AG10803 (cell line): ENCODE measurements around the gene NRAP.

Experiments used
- DNase-seq: peaks from one replicate; pipeline ENCODE4 v3.0.0; 2010; ENCODE audit warnings: low read depth
- H3K4me3 ChIP-seq: 2 replicates; pipeline ENCODE4 v1.5.1; 2011; ENCODE audit warnings: mild to moderate bottlenecking, low read length, control low read depth
- TF ChIP-seq, protein P1 (sequence below): conservative IDR thresholded peaks from 2 replicates; pipeline ENCODE4 v1.5.1; 2011; ENCODE audit warnings: mild to moderate bottlenecking, low read length, control low read depth, inconsistent platforms

NRAP gene

GRCh38 chr10:113544392-113544791 is 119.4 kb downstream of the NRAP start:
- TF ChIP-seq, protein P1, sequence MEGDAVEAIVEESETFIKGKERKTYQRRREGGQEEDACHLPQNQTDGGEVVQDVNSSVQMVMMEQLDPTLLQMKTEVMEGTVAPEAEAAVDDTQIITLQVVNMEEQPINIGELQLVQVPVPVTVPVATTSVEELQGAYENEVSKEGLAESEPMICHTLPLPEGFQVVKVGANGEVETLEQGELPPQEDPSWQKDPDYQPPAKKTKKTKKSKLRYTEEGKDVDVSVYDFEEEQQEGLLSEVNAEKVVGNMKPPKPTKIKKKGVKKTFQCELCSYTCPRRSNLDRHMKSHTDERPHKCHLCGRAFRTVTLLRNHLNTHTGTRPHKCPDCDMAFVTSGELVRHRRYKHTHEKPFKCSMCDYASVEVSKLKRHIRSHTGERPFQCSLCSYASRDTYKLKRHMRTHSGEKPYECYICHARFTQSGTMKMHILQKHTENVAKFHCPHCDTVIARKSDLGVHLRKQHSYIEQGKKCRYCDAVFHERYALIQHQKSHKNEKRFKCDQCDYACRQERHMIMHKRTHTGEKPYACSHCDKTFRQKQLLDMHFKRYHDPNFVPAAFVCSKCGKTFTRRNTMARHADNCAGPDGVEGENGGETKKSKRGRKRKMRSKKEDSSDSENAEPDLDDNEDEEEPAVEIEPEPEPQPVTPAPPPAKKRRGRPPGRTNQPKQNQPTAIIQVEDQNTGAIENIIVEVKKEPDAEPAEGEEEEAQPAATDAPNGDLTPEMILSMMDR: no peak
- no peak for DNase-seq
- no peak overlapping the region for H3K4me3 ChIP-seq

DNA sequence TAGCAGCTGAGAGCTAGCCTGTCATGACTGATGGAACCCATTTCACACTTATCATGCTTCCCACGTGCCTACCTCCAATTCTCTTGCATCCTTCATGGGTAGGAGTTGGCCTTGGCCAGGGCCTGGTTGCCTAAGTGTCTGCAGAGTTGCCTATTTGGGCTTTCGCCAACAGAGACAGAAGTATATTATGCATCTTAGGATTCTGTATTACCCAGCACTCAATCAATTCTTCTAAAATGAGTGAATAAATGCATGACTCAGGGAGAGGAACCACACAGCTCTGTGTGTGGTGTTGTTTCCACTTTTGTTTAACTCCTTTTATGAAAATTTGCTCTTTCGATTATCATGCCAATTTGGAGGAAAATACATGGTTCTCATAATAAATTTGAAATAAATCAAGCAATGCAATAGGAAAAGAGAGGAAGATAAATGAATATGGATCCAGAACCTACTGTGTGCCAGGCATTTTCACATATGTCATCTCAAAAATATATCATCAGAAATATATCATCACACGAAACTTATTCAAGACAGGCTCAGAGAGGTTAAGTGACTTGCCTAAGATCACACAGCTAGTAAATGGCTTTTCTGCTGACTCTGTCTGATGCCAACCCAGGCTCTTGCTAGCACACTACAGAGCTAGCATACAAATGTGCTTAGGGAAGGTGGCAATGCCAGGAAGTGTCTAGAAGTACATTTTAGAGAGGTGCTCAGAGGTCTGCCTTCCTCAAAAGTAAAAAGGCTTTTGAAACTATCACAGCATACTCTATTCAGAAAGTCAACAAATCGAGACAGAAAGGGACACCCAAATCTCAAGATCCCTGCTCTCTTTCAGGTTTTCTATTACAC is 120.5 kb downstream of the NRAP start:
- TF ChIP-seq, protein P1: no peak
- DNase-seq: no peak
- no peak overlapping the region for H3K4me3 ChIP-seq

GRCh38 chr10:113541549-113541927 is 122.3 kb downstream of the NRAP start:
- DNase-seq: no peak
- no peak overlapping the region for H3K4me3 ChIP-seq
- TF ChIP-seq, protein P1: no peak

GRCh38 chr10:113540845-113541548 is 122.8 kb downstream of the NRAP start:
- TF ChIP-seq, protein P1: no peak
- H3K4me3 ChIP-seq: no peak overlapping the region
- no peak for DNase-seq

DNA sequence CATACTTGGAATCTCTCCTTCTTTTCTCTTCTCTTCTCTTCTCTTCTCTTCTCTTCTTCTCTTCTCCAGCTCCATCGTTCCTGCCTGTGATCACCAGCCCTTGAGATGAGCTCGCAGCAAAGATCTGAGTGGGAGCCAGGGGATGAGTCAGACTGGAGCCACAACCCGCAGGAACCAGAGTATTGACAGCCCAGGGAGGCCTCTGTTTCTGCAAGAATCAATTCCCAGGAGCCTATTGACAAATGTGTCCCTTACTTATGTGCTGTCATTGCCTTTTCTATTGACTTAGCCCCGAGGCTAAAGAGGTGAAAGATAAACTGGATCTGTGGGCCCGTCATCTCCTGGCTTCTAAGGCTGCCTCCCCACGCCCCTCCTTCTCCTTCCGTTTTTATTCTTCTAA is 124.1 kb downstream of the NRAP start:
- TF ChIP-seq, protein P1: no peak
- DNase-seq: peak; percentile 71
- no peak overlapping the region for H3K4me3 ChIP-seq
